ENCODE data around the gene CD9. TPM values are rescaled to one million over a fixed set of nuclear protein-coding genes. Genes with fewer than 3 reads are reported as not detected.
A peak's percentile ranks its signal among the peaks of the same experiment; 100 is the strongest.

Gene CD9
- total and polyA plus RNA-seq, 2 donors (not counting 3 experiments of a cell fraction or from before 2014, with no cell fraction given): 379 to 1,225 TPM

GRCh38 chr12:6154730-6155459, 45.3 kb upstream of the CD9 start:
- Histone ChIP-seq H3K4me3 (replicated peaks in 1 of 3; ENCODE audit: insufficient read depth in 1 of 3, low read depth in 1 of 3, low read length in 3 of 3) (no peak overlapping the region), H3K4me1 (ENCODE audit: control insufficient read depth, extremely low read depth, insufficient read depth, low read length) (peaks cover 24% of the 10 kb centered on the region), H2AFZ (ENCODE audit: low read depth, low read length) (peak overlapping the region; percentile 93), H3K9ac (replicated peaks; ENCODE audit: extremely low read depth, insufficient read depth, low read length) (peak overlapping the region; percentile 49), H3K4me2 (ENCODE audit: insufficient read depth, low read length) (peak overlapping the region; percentile 8), H3K79me2 (ENCODE audit: control insufficient read depth, insufficient read depth, low read length) (no peaks in the 10 kb centered on the region), H4K20me1 (replicated peaks; ENCODE audit: control insufficient read depth, extremely low read depth, insufficient read depth, low read length) (no peaks in the 10 kb centered on the region), H3K27me3 (ENCODE audit: control insufficient read depth in 2 of 2, insufficient read depth in 2 of 2, low read length in 2 of 2) (no peaks in the 10 kb centered on the region), H3K9me1 (replicated peaks; ENCODE audit: control insufficient read depth, extremely low read depth, insufficient read depth, low read length) (no peaks in the 10 kb centered on the region), H3K36me3 (ENCODE audit: control insufficient read depth in 2 of 2, extremely low read depth in 1 of 2, insufficient read depth in 2 of 2, low read length in 2 of 2) (no peaks in the 10 kb centered on the region), H3K9me3 (replicated peaks; ENCODE audit: control insufficient read depth, insufficient read depth, low read length) (no peaks in the 10 kb centered on the region), H3K27ac (ENCODE audit: insufficient read depth, low read depth, low read length) (peak overlapping the region; percentile 77)
- dilution Hi-C loops (cut with MboI; ENCODE audit: extremely low pct_ligation_motif_present, low sequenced_read_pairs): no loop called here
- peak; percentile 62 for DNase-seq (ENCODE audit: low read depth, low spot score)
- POLR2A ChIA-PET: no interaction called here
- CTCF ChIA-PET: interaction anchor here (0.6 to 1.8 kb wide), 7 partner anchors 13 to 129 kb away, joined by 3 to 5 read pairs (median 4); partner anchors contain the start of gene VWF
- TSS peak; percentile 20 for BruUV-seq (replicated peaks)
- peak; percentile 52 for TF ChIP-seq GATA2 (IDR thresholded peaks at IDR 0.05; ENCODE audit: insufficient read depth, insufficient read length, low read depth, low read length)
- no peak for TF ChIP-seq JUN (IDR thresholded peaks at IDR 0.05; ENCODE audit: borderline replicate concordance, insufficient read depth, insufficient read length, low read depth)
- TF ChIP-seq MYC (IDR thresholded peaks at IDR 0.05; ENCODE audit: low read depth, low read length): no peak
- TF ChIP-seq POLR2AphosphoS5 (IDR thresholded peaks at IDR 0.05; ENCODE audit: insufficient read depth, low read depth, low read length): peak; percentile 30
- intact Hi-C loops (cut with micrococcal nuclease): no loop called here
- FAIRE-seq: peak; percentile 70

DNA sequence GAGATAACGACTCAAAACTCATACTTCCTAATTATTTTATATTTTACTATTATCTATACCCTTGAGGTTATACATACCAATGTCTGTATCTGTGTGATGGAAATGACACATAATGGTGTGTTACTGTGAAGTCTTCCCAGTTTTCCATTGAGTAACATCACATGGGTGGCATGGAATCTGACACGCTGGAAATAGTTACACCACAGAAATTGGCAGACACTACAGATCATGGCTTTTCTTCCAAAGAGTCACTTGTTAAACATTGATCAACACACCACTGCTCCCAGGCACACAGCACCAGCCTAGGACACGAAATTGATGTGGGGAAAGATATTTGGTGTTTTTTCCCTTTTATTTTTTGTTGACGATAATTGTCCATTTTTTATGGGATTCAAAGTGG, 42.7 kb upstream of the CD9 start:
- dilution Hi-C loops (cut with MboI; ENCODE audit: extremely low pct_ligation_motif_present, low sequenced_read_pairs) (no loop called here), intact Hi-C loops (cut with micrococcal nuclease) (no loop called here)
- peak overlapping the region; percentile 40 for H3K4me2 ChIP-seq (ENCODE audit: insufficient read depth, low read length)
- no peaks in the 10 kb centered on the region for H3K27me3 ChIP-seq (ENCODE audit: control insufficient read depth in 2 of 2, insufficient read depth in 2 of 2, low read length in 2 of 2)
- H2AFZ ChIP-seq (ENCODE audit: low read depth, low read length): no peak overlapping the region
- no peaks in the 10 kb centered on the region for H3K79me2 ChIP-seq (ENCODE audit: control insufficient read depth, insufficient read depth, low read length)
- no peaks in the 10 kb centered on the region for H3K9me1 ChIP-seq (replicated peaks; ENCODE audit: control insufficient read depth, extremely low read depth, insufficient read depth, low read length)
- no peaks in the 10 kb centered on the region for H4K20me1 ChIP-seq (replicated peaks; ENCODE audit: control insufficient read depth, extremely low read depth, insufficient read depth, low read length)
- POLR2A ChIA-PET: interaction anchor here (2.6 kb wide), 1 partner anchor 10 kb away, joined by 16 read pairs; no protein-coding TSS in a partner anchor
- no peaks in the 10 kb centered on the region for H3K36me3 ChIP-seq (ENCODE audit: control insufficient read depth in 2 of 2, extremely low read depth in 1 of 2, insufficient read depth in 2 of 2, low read length in 2 of 2)
- peaks cover 42% of the 10 kb centered on the region for H3K4me1 ChIP-seq (ENCODE audit: control insufficient read depth, extremely low read depth, insufficient read depth, low read length)
- no TSS peak for BruUV-seq (replicated peaks)
- no peaks in the 10 kb centered on the region for H3K9me3 ChIP-seq (replicated peaks; ENCODE audit: control insufficient read depth, insufficient read depth, low read length)
- peak overlapping the region; percentile 93 for H3K27ac ChIP-seq (ENCODE audit: insufficient read depth, low read depth, low read length)
- CTCF ChIA-PET: interaction anchor here (0.9 to 3.1 kb wide), 5 partner anchors 10 to 127 kb away, joined by 3 to 11 read pairs (median 4); no protein-coding TSS in a partner anchor
- DNase-seq (ENCODE audit: low read depth, low spot score) (no peak), FAIRE-seq (no peak)
- no peak overlapping the region for H3K9ac ChIP-seq (replicated peaks; ENCODE audit: extremely low read depth, insufficient read depth, low read length)
- TF ChIP-seq, protein P1, sequence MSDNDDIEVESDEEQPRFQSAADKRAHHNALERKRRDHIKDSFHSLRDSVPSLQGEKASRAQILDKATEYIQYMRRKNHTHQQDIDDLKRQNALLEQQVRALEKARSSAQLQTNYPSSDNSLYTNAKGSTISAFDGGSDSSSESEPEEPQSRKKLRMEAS (IDR thresholded peaks at IDR 0.05; ENCODE audit: insufficient read depth, insufficient read length): no peak
- TF ChIP-seq FOS (IDR thresholded peaks at IDR 0.05; ENCODE audit: borderline replicate concordance, insufficient read depth, low read length): no peak
- TF ChIP-seq JUN (IDR thresholded peaks at IDR 0.05; ENCODE audit: borderline replicate concordance, insufficient read depth, insufficient read length, low read depth): no peak
- no peak for TF ChIP-seq POLR2A (IDR thresholded peaks at IDR 0.05; ENCODE audit: low read depth, low read length)
- no peak for TF ChIP-seq CTCF (IDR thresholded peaks at IDR 0.05; ENCODE audit: extremely low read depth in 1 of 2, insufficient read depth in 1 of 2, low read depth in 1 of 2, low read length in 2 of 2)
- no peak for TF ChIP-seq GATA2 (IDR thresholded peaks at IDR 0.05; ENCODE audit: insufficient read depth, insufficient read length, low read depth, low read length)
- no peak for TF ChIP-seq POLR2AphosphoS5 (IDR thresholded peaks at IDR 0.05; ENCODE audit: insufficient read depth, low read depth, low read length)
- no peak for TF ChIP-seq MYC (IDR thresholded peaks at IDR 0.05; ENCODE audit: low read depth, low read length)
- no peak for TF ChIP-seq EZH2 (IDR thresholded peaks at IDR 0.05; ENCODE audit: borderline replicate concordance, low read depth, low read length, severe bottlenecking)
- H3K4me3 ChIP-seq (replicated peaks in 1 of 3; ENCODE audit: insufficient read depth in 1 of 3, low read depth in 1 of 3, low read length in 3 of 3): no peak overlapping the region
